Sigmoid colon (tissue), 4 donors: ENCODE data around the gene ARHGEF11.

ENCODE experiments used
- CTCF ChIP-seq, 4 experiments: fragments of 450-650 bp in 3 of 4; fragments of 200-600 bp in 1 of 4; IDR thresholded peaks; one replicate each; pipeline ENCODE4 v1.5.1; 2016 to 2019; ENCODE audit warnings: antibody characterized with exemption in 4 of 4, mild to moderate bottlenecking in 3 of 4, moderate library complexity in 2 of 4
- EP300 ChIP-seq, 4 donors: sonication (generic); formaldehyde crosslinking; IDR thresholded peaks; one replicate each; pipeline ENCODE4 v1.6.1; 2017; ENCODE audit warnings: antibody characterized with exemption in 4 of 4
- POLR2A ChIP-seq, 2 donors: fragments of 450-650 bp; IDR thresholded peaks; one replicate each; pipeline ENCODE4 v1.6.1; 2016; ENCODE audit warnings: antibody characterized with exemption in 2 of 2, mild to moderate bottlenecking in 2 of 2, moderate library complexity in 2 of 2
- POLR2AphosphoS5 ChIP-seq, 4 donors: sonication (generic); formaldehyde crosslinking; IDR thresholded peaks; one replicate each; pipeline ENCODE4 v1.6.1; 2017; ENCODE audit warnings: antibody characterized with exemption in 4 of 4

- TF ChIP-seq POLR2AphosphoS5 (IDR thresholded peaks at IDR 0.05): peak; percentile 39 to 74 (median 66)
- TF ChIP-seq CTCF (IDR thresholded peaks at IDR 0.05): no peak
- no peak for TF ChIP-seq POLR2A (IDR thresholded peaks at IDR 0.05)
- TF ChIP-seq EP300 (IDR thresholded peaks at IDR 0.05): no peak
These were observed at the start of gene ARHGEF11 for GRCh38 chr1:157045250-157046218.
